ENCODE measurements around the gene TNS4. TPM values are rescaled to one million over a fixed set of nuclear protein-coding genes. Genes with fewer than 3 reads are reported as not detected.

The TNS4 gene
- total RNA-seq, 1 donor from 2014 or later, result not detected

- Histone ChIP-seq H3K4me1 (ENCODE audit: insufficient read depth, low read length) (peaks cover 34% of the 10 kb centered on the region), H3K27ac (ENCODE audit: low read depth, low read length) (no peak overlapping the region), H3K27me3 (ENCODE audit: insufficient read depth, low read length) (no peaks in the 10 kb centered on the region), H3K36me3 (ENCODE audit: insufficient read depth, low read length) (peaks cover 13% of the 10 kb centered on the region), H3K9ac (ENCODE audit: low read length) (no peak overlapping the region), H3K9me3 (ENCODE audit: insufficient read depth, low read depth, low read length) (no peaks in the 10 kb centered on the region), H3K4me2 (ENCODE audit: low read length) (peak overlapping the region; percentile 47), H3K4me3 (ENCODE audit: insufficient read depth, low read depth, low read length) (no peak overlapping the region), H2AFZ (ENCODE audit: low read depth, low read length) (no peak overlapping the region), H3K79me2 (ENCODE audit: insufficient read depth, low read length) (peaks cover 39% of the 10 kb centered on the region), H4K20me1 (ENCODE audit: insufficient read depth, low read length) (peaks cover 67% of the 10 kb centered on the region)
- peak; percentile 81 for DNase-seq (ENCODE audit: low read depth)
- TF ChIP-seq EZH2 (IDR thresholded peaks at IDR 0.05; ENCODE audit: insufficient read depth, low read length), result no peak
- no peak overlapping the region for H3K27ac Mint-ChIP-seq (ENCODE audit: unreplicated experiment)
- H3K9me3 Mint-ChIP-seq (ENCODE audit: unreplicated experiment), result no peaks in the 10 kb centered on the region
- H3K4me3 Mint-ChIP-seq (ENCODE audit: unreplicated experiment), result no peak overlapping the region
- H3K4me1 Mint-ChIP-seq (ENCODE audit: low read depth, unreplicated experiment), result peaks cover 26% of the 10 kb centered on the region
- peaks cover 17% of the 10 kb centered on the region for H3K36me3 Mint-ChIP-seq (ENCODE audit: low read depth, unreplicated experiment)
- no peak for FAIRE-seq
- no peaks in the 10 kb centered on the region for H3K27me3 Mint-ChIP-seq (ENCODE audit: low read depth, unreplicated experiment)
Measured at GRCh38 chr17:40451420-40451819, 50.0 kb downstream of the TNS4 start.

- no peak overlapping the region for H3K4me3 Mint-ChIP-seq (ENCODE audit: unreplicated experiment)
- TF ChIP-seq CTCF (IDR thresholded peaks at IDR 0.05; ENCODE audit: insufficient read depth, low read depth, low read length), result peak; percentile 33
- TF ChIP-seq EZH2 (IDR thresholded peaks at IDR 0.05; ENCODE audit: insufficient read depth, low read length), result no peak
- no peaks in the 10 kb centered on the region for H3K27me3 Mint-ChIP-seq (ENCODE audit: low read depth, unreplicated experiment)
- no peak for FAIRE-seq
- H2AFZ ChIP-seq (ENCODE audit: low read depth, low read length), result no peak overlapping the region
- peaks cover 78% of the 10 kb centered on the region for H4K20me1 ChIP-seq (ENCODE audit: insufficient read depth, low read length)
- peaks cover 41% of the 10 kb centered on the region for H3K4me1 ChIP-seq (ENCODE audit: insufficient read depth, low read length)
- H3K9ac ChIP-seq (ENCODE audit: low read length), result no peak overlapping the region
- DNase-seq (ENCODE audit: low read depth), result no peak
- H3K79me2 ChIP-seq (ENCODE audit: insufficient read depth, low read length), result peaks cover 49% of the 10 kb centered on the region
- H3K4me3 ChIP-seq (ENCODE audit: insufficient read depth, low read depth, low read length), result no peak overlapping the region
- no peaks in the 10 kb centered on the region for H3K27me3 ChIP-seq (ENCODE audit: insufficient read depth, low read length)
- peaks cover 8% of the 10 kb centered on the region for H3K36me3 ChIP-seq (ENCODE audit: insufficient read depth, low read length)
- no peaks in the 10 kb centered on the region for H3K9me3 ChIP-seq (ENCODE audit: insufficient read depth, low read depth, low read length)
- no peaks in the 10 kb centered on the region for H3K9me3 Mint-ChIP-seq (ENCODE audit: unreplicated experiment)
- H3K27ac ChIP-seq (ENCODE audit: low read depth, low read length), result no peak overlapping the region
- no peak overlapping the region for H3K27ac Mint-ChIP-seq (ENCODE audit: unreplicated experiment)
- peaks cover 14% of the 10 kb centered on the region for H3K36me3 Mint-ChIP-seq (ENCODE audit: low read depth, unreplicated experiment)
- no peak overlapping the region for H3K4me2 ChIP-seq (ENCODE audit: low read length)
- peaks cover 28% of the 10 kb centered on the region for H3K4me1 Mint-ChIP-seq (ENCODE audit: low read depth, unreplicated experiment)
Measured at GRCh38 chr17:40450175-40450574, 51.2 kb downstream of the TNS4 start.

GRCh38 chr17:40448639-40449261, 52.7 kb downstream of the TNS4 start:
- FAIRE-seq (no peak), DNase-seq (ENCODE audit: low read depth) (no peak)
- Mint-ChIP-seq H3K27me3 (ENCODE audit: low read depth, unreplicated experiment) (no peaks in the 10 kb centered on the region), H3K27ac (ENCODE audit: unreplicated experiment) (no peak overlapping the region), H3K9me3 (ENCODE audit: unreplicated experiment) (no peaks in the 10 kb centered on the region), H3K4me1 (ENCODE audit: low read depth, unreplicated experiment) (peaks cover 31% of the 10 kb centered on the region), H3K4me3 (ENCODE audit: unreplicated experiment) (no peak overlapping the region), H3K36me3 (ENCODE audit: low read depth, unreplicated experiment) (peaks cover 7% of the 10 kb centered on the region)
- H3K9ac ChIP-seq (ENCODE audit: low read length), result no peak overlapping the region
- no peaks in the 10 kb centered on the region for H3K27me3 ChIP-seq (ENCODE audit: insufficient read depth, low read length)
- H3K27ac ChIP-seq (ENCODE audit: low read depth, low read length), result no peak overlapping the region
- no peaks in the 10 kb centered on the region for H3K36me3 ChIP-seq (ENCODE audit: insufficient read depth, low read length)
- no peak for TF ChIP-seq EZH2 (IDR thresholded peaks at IDR 0.05; ENCODE audit: insufficient read depth, low read length)
- no peak for TF ChIP-seq CTCF (IDR thresholded peaks at IDR 0.05; ENCODE audit: insufficient read depth, low read depth, low read length)
- H3K4me3 ChIP-seq (ENCODE audit: insufficient read depth, low read depth, low read length), result no peak overlapping the region
- no peak overlapping the region for H2AFZ ChIP-seq (ENCODE audit: low read depth, low read length)
- H3K4me1 ChIP-seq (ENCODE audit: insufficient read depth, low read length), result peaks cover 44% of the 10 kb centered on the region
- H3K4me2 ChIP-seq (ENCODE audit: low read length), result no peak overlapping the region
- H3K79me2 ChIP-seq (ENCODE audit: insufficient read depth, low read length), result peaks cover 63% of the 10 kb centered on the region
- H4K20me1 ChIP-seq (ENCODE audit: insufficient read depth, low read length), result peaks cover 84% of the 10 kb centered on the region
- H3K9me3 ChIP-seq (ENCODE audit: insufficient read depth, low read depth, low read length), result no peaks in the 10 kb centered on the region

Data from astrocyte (in vitro differentiated cells and primary cell).